ENCODE measurements around the gene PEX5.

PEX5 gene

GRCh38 chr12:7189398-7190267 is at the start of gene PEX5:
PEX5 (plus strand) TSS chr12:7189686; CDS start chr12:7190378, 692 bp downstream.
- peak; percentile 90 for DNase-seq (ENCODE audit: low spot score)

GRCh38 chr12:7141351-7142005 is 48.0 kb upstream of the PEX5 start:
- DNase-seq (ENCODE audit: low spot score) = no peak

GRCh38 chr12:7142056-7142644 is 47.3 kb upstream of the PEX5 start:
- peak; percentile 53 for DNase-seq (ENCODE audit: low spot score)

DNA sequence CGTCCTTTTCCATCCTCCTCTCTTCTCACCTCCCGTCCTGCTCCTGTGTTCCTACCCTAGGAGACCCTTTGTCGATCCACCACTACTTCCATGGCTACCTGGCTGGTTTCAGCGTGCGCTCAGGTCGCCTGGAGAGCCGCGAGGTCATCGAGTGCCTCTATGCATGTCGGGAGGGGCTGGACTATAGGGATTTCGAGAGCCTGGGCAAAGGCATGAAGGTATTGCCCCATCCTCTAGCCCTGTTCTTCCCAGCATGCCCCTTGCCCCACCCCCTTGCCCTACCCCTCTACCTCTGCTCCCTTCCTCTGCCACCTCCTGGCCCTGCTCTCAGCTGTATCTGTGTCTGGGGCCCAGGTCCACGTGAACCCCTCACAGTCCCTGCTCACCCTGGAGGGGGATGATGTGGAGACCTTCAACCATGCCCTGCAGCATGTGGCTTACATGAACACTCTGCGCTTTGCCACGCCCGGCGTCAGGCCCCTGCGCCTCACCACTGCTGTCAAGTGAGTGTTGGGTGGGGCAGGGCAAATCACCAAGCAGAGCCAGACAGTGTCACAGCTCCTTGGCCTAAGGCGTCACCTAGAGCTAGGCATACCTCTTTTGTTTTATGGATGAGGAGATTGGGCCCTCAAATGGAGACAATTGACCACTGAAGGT is 46.5 kb upstream of the PEX5 start:
- no peak for DNase-seq (ENCODE audit: low spot score)

DNA sequence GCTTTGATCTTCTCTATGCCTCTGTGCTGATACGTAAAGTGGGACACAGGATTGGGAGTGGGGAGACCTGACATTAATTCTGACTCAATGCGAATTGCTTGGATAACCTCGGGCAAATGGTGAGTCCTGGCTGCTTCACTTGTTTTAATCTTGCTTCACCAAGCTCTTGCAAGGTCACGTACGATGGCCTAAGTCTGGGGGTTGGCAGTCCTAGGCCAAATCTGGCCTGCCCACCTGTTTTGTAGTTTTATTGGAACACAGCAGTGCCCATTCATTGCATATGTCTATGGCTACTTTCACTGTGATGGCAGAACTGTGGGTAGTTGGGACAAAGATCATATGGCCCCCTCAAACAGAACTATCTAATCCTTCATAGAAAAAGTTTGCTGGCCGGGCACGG is 45.9 kb upstream of the PEX5 start:
- DNase-seq (ENCODE audit: low spot score) = no peak

DNA sequence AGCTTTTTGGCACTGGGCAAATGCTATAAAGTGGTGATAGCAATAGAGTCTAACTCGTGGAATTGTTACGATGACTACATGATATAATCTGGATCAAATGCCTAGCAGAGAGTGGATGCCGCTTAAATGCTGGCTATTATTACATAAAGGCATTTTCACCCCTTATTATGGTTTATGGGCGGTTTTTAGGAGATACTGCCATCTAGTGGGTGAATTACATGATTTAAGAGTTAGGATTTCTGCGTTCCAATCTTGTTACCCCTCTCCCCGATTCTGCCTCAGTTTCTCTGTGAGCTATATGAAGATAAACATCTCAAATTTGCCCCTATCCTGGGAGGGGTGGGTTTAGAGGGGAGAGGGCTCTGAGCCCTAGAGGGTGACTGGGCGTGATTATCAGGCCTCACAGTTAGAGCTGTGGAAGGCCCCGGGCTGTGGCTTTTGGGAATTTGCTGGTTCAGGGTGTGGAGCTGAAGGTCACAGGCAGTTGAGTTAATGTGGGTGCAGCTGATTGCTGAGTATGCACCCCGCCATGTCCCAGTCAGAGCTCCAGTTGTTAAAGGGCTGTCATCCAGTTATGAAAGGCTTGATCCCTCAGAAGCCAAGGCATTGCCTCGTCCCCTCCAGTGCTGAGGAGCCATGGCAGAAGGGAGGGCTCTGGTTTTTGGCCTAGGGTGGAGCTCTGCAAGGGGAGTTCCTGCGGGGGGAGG is 44.9 kb upstream of the PEX5 start:
- peak; percentile 26 for DNase-seq (ENCODE audit: low spot score)

DNA sequence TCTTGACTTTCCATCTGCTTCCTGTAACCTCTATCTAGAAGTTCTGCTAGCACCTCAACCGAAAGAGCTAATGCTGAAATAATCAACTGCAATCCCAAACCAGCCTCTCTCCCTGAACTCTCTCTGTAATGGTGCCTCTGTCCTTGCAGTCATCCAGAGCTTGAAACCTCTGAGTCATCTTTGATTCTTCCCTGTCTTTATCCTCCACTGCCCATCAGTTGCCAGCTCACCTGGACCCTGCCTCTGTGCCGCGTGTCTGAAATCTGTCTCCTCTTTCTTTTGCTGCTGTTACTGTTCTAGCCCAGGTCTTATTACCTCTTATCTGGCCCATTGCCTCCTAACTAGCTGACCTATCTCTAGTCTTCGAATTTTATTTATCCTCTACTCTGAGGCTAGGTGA is 43.8 kb upstream of the PEX5 start:
- DNase-seq (ENCODE audit: low spot score) = no peak

- no peak for DNase-seq (ENCODE audit: low spot score)
Measured at GRCh38 chr12:7146228-7146627, 43.3 kb upstream of the PEX5 start.

GRCh38 chr12:7146906-7147305 is 42.6 kb upstream of the PEX5 start:
- no peak for DNase-seq (ENCODE audit: low spot score)

- DNase-seq (ENCODE audit: low spot score) = no peak
Measured at GRCh38 chr12:7150356-7150755, 39.1 kb upstream of the PEX5 start.

DNA sequence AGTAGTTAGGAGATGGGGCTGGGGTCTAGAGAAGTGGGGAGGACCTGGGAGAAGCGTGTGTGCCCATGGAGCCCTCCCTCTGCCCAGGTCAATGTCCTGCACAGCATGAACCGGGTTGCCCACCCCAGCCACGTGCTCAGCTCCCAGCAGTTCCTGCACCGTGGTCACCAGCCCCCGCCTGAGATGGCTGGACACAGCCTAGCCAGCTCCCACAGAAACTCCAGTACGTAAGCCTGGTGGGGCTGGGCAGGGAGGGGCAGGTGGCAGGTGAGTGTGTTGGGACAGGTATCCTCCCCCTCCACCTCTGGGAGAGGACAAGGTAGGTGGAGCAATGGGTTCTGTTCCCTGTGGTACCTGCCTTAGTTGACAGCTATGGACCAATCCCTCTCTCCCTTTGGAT is 38.6 kb upstream of the PEX5 start:
- DNase-seq (ENCODE audit: low spot score) = no peak

- DNase-seq (ENCODE audit: low spot score) = no peak
Measured at GRCh38 chr12:7151532-7151931, 38.0 kb upstream of the PEX5 start.

DNA sequence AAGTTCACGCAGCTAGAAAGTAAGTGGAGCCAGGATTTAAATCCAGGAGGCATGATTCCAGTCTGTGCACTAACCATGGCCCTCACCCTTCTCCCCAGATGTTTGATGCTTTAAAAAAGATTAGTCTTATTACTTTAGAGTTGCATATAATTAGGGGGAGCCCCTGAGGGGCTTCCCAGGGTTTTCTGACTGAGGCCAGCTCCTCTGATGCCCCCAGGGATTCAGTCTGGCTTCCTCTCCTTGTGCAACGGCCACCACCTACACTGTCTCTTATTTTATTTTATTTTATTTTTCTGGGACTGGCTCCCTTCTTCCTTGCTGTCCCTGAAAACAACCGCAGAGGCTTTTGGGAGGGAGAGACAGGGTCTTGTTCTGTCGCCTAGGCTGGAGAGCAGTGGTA is 36.7 kb upstream of the PEX5 start:
- no peak for DNase-seq (ENCODE audit: low spot score)

DNA sequence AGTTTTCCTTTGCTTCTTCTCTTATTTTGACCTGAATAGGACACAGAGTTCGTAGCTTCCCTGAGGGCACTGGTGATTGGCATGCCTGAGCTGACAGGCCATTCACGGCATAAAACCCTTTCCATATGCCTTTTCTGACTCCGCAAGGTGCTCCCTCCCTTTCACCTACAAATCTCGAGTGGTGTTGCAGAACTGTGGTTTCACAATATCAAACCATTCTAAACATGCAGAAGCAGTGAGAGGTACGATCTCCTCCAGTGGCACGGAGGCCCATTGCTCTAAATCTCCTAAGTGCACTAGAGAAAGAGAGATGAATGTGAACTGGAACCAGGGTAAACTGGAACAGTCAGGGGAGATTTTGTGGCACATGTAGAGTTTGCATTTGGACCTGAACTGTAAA is 35.4 kb upstream of the PEX5 start:
- DNase-seq (ENCODE audit: low spot score) = no peak

DNA sequence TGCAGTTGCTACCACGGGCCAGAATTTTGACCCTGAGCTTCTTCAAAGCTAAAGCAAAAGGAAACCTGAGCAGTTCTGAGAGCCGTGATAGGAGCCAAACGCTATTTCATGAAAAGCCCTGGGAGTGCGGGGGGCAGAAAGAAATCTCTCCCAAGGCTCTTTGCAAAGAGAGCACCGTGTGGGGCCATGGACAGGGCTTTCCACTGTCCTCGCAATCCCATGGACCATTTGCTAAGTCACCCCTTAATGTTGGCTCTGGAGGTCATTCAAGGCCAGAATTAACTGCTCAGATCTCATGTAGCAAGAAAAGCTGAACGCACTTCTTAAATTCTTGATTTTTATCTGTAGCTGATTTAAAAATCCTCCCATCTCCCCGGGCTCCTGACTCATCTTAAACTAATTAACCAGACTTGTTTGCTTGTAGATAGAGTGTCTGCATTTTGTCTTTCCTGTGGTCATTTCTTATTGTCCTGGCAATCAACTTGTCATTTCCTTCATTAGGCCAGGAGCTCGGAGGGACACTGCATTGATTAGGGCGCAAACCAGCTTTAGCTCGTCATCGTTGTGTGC is 34.5 kb upstream of the PEX5 start:
- DNase-seq (ENCODE audit: low spot score) = no peak

DNA sequence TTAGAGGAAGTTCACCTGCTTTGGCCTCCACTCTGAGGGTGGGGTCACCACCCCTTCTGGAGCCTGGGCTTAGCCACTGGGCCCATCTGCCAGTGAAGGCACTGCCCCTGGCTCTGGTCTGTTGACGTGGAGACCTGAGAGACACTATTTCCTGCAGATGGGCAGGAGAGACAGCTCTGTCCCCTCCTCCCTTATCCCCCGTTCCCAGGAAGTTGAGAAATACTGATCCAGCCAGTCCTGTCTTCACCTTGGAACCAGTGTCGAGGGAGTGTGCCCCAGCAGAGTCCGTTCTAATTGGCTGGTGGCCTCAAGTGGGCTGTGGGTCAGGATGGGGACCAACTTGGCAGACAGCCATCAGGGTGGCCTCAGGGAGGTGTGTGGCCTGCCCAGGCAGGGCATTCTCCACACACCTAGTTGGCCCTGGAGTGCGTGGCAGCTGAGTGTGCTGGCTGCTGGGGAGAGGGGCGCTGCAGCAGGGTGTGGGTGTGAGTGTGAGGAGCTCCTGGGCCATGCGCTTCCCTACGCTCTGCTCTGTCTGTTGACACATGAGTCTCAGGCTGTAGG is 33.9 kb upstream of the PEX5 start:
- DNase-seq (ENCODE audit: low spot score) = no peak

GRCh38 chr12:7156259-7157197 is 33.0 kb upstream of the PEX5 start:
- no peak for DNase-seq (ENCODE audit: low spot score)

DNA sequence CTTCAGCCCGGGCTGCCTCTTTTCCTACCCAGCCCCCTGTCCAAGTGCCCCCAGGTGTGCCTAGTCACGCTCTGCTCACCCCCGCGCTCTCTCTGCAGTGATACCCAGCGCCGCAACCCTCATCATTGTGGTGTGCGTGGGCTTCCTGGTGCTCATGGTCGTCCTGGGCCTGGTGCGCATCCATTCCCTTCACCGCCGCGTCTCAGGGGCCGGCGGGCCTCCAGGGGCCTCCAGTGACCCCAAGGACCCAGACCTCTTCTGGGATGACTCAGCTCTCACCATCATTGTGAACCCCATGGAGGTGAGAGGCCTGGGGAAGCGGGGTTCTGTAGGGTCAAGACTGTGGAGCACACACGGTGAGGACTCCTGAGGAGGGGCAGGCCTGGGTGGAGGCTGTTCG is 32.1 kb upstream of the PEX5 start:
- no peak for DNase-seq (ENCODE audit: low spot score)

DNA sequence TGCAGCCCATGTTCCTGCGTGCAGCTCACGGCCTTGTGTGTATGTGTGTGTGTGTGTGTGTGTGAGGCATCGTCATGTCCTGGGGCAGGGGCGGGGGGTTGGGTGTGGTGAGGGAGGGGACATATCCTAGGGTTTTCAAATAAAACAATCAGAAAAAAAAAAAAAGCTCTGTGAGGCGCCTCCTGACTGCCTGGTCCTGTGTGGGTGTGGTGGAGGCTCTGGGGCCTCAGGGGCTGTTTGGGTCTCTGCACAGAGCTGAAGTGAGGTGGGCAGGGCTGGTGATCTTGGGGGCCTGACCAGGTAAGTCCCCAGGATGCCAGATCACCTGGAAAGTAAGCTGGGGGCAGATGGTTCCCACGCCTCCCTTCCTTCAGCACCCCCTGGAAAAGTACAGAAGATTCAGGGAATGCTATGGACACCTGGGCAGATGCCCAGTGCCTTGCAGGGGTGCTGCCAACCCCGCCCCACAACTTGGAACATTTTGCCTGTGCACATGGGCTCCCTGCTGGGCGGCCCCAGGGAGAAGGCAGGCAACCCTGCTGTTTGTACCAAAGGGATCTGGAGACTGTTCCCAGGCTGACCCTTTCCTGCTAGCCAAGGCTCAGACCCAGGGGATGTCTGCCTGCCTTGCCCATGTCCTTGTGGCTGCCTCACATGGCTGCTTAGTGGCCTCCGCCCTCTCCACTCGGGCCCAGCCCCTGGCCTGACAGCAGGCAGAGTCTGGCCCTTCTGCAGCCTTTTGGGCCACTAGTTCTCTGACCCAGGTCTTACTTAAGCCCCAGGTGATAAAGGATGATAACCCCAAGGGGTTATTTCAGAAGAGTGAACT is 30.5 kb upstream of the PEX5 start:
- no peak for DNase-seq (ENCODE audit: low spot score)

All from activated CD4-positive, alpha-beta T cell treated with anti-CD3 and anti-CD28 coated beads, Interleukin-2, Interleukin-4, amounts not matched to agents 100 ng/mL and 50 ng/mL, durations not matched to agents 16 hours and 8 hours (primary cell).